ENCODE results near the gene CTNNBL1. TPM values are rescaled to one million over a fixed set of nuclear protein-coding genes. Genes with fewer than 3 reads are reported as not detected.

CTNNBL1 gene
- total and polyA plus RNA-seq, 2 donors (not counting 3 experiments of a cell fraction or from before 2014, with no cell fraction given) = 20.8 to 60.2 TPM

DNA sequence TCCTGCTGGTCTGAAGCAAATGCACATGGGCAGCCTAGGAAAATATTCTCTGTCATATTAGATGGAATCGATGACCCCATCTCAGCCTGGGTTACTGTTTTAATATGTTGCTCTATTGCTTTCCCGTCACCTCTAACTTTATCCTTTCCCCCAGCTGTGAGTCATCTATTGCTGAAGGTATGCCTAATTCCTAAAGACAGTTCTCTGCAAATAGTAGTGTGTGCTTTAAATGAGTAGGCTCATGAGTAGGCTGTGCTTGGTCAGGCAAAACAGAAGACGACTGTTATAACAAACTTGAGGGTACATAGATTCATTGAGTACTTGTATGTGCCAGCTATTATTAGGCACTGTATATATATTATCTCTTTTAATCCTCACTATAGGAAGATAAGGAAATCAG is 47.2 kb downstream of the CTNNBL1 start:
- H3K36me3 ChIP-seq (ENCODE audit: control insufficient read depth in 2 of 2, extremely low read depth in 1 of 2, insufficient read depth in 2 of 2, low read length in 2 of 2) = peaks cover 0 to 7% of the 10 kb centered on the region in 2 experiments
- FAIRE-seq (no peak), DNase-seq (ENCODE audit: low read depth, low spot score) (no peak)
- no peaks in the 10 kb centered on the region for H3K4me1 ChIP-seq (ENCODE audit: control insufficient read depth, extremely low read depth, insufficient read depth, low read length)
- CTCF ChIA-PET = no interaction called here
- H4K20me1 ChIP-seq (replicated peaks; ENCODE audit: control insufficient read depth, extremely low read depth, insufficient read depth, low read length) = no peaks in the 10 kb centered on the region
- POLR2A ChIA-PET = no interaction called here
- H3K27me3 ChIP-seq (ENCODE audit: control insufficient read depth in 2 of 2, insufficient read depth in 2 of 2, low read length in 2 of 2) = no peaks in the 10 kb centered on the region
- intact Hi-C loops (cut with micrococcal nuclease) (no loop called here), dilution Hi-C loops (cut with MboI; ENCODE audit: extremely low pct_ligation_motif_present, low sequenced_read_pairs) (no loop called here)
- no peak overlapping the region for H3K27ac ChIP-seq (ENCODE audit: insufficient read depth, low read depth, low read length)
- H3K9ac ChIP-seq (replicated peaks; ENCODE audit: extremely low read depth, insufficient read depth, low read length) = no peak overlapping the region
- H3K79me2 ChIP-seq (ENCODE audit: control insufficient read depth, insufficient read depth, low read length) = no peaks in the 10 kb centered on the region
- no peaks in the 10 kb centered on the region for H3K9me1 ChIP-seq (replicated peaks; ENCODE audit: control insufficient read depth, extremely low read depth, insufficient read depth, low read length)
- H3K4me3 ChIP-seq (replicated peaks in 1 of 3; ENCODE audit: insufficient read depth in 1 of 3, low read depth in 1 of 3, low read length in 3 of 3) = no peak overlapping the region
- no peaks in the 10 kb centered on the region for H3K9me3 ChIP-seq (replicated peaks; ENCODE audit: control insufficient read depth, insufficient read depth, low read length)
- H2AFZ ChIP-seq (ENCODE audit: low read depth, low read length) = no peak overlapping the region
- H3K4me2 ChIP-seq (ENCODE audit: insufficient read depth, low read length) = no peak overlapping the region
- no TSS peak for BruUV-seq (replicated peaks)
- TF ChIP-seq, protein P1, sequence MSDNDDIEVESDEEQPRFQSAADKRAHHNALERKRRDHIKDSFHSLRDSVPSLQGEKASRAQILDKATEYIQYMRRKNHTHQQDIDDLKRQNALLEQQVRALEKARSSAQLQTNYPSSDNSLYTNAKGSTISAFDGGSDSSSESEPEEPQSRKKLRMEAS (IDR thresholded peaks at IDR 0.05; ENCODE audit: insufficient read depth, insufficient read length) = no peak
- TF ChIP-seq POLR2AphosphoS5 (IDR thresholded peaks at IDR 0.05; ENCODE audit: insufficient read depth, low read depth, low read length) (no peak), MYC (IDR thresholded peaks at IDR 0.05; ENCODE audit: low read depth, low read length) (no peak), FOS (IDR thresholded peaks at IDR 0.05; ENCODE audit: borderline replicate concordance, insufficient read depth, low read length) (no peak), EZH2 (IDR thresholded peaks at IDR 0.05; ENCODE audit: borderline replicate concordance, low read depth, low read length, severe bottlenecking) (no peak), POLR2A (IDR thresholded peaks at IDR 0.05; ENCODE audit: low read depth, low read length) (no peak), JUN (IDR thresholded peaks at IDR 0.05; ENCODE audit: borderline replicate concordance, insufficient read depth, insufficient read length, low read depth) (no peak), GATA2 (IDR thresholded peaks at IDR 0.05; ENCODE audit: insufficient read depth, insufficient read length, low read depth, low read length) (no peak)
- TF ChIP-seq, protein P2, sequence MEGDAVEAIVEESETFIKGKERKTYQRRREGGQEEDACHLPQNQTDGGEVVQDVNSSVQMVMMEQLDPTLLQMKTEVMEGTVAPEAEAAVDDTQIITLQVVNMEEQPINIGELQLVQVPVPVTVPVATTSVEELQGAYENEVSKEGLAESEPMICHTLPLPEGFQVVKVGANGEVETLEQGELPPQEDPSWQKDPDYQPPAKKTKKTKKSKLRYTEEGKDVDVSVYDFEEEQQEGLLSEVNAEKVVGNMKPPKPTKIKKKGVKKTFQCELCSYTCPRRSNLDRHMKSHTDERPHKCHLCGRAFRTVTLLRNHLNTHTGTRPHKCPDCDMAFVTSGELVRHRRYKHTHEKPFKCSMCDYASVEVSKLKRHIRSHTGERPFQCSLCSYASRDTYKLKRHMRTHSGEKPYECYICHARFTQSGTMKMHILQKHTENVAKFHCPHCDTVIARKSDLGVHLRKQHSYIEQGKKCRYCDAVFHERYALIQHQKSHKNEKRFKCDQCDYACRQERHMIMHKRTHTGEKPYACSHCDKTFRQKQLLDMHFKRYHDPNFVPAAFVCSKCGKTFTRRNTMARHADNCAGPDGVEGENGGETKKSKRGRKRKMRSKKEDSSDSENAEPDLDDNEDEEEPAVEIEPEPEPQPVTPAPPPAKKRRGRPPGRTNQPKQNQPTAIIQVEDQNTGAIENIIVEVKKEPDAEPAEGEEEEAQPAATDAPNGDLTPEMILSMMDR (IDR thresholded peaks at IDR 0.05; ENCODE audit: extremely low read depth in 1 of 2, insufficient read depth in 1 of 2, low read depth in 1 of 2, low read length in 2 of 2) = no peak
